ENCODE measurements around the gene DDC.

The DDC gene

GRCh38 chr7:50431316-50431715 lies 133.9 kb downstream of the DDC start:
- Histone ChIP-seq H3K27me3 (ENCODE audit: low read depth, low read length) (no peaks in the 10 kb centered on the region), H3K4me3 (ENCODE audit: low read length) (no peak overlapping the region), H2AFZ (ENCODE audit: low read depth, low read length) (no peak overlapping the region)

GRCh38 chr7:50428911-50429310 lies 136.3 kb downstream of the DDC start:
- H3K4me2 ChIP-seq (ENCODE audit: low read length) = no peak overlapping the region
- no peaks in the 10 kb centered on the region for H4K20me1 ChIP-seq (ENCODE audit: insufficient read depth, low read length)
- no peaks in the 10 kb centered on the region for H3K79me2 ChIP-seq (ENCODE audit: low read length)
- TF ChIP-seq CTCF (IDR thresholded peaks at IDR 0.05; ENCODE audit: low read depth, low read length) = no peak
- no peak for TF ChIP-seq EZH2phosphoT487 (IDR thresholded peaks at IDR 0.05; ENCODE audit: low read depth)
- no peaks in the 10 kb centered on the region for H3K27me3 ChIP-seq (ENCODE audit: low read depth, low read length)
- H3K9ac ChIP-seq (ENCODE audit: low read length) = no peak overlapping the region
- no peaks in the 10 kb centered on the region for H3K9me3 ChIP-seq (ENCODE audit: insufficient read depth, low read length)
- H3K36me3 ChIP-seq (replicated peaks; ENCODE audit: low read depth, low read length) = no peaks in the 10 kb centered on the region
- peaks cover 1% of the 10 kb centered on the region; the same call in 1 of the 2 replicates for H3K4me1 ChIP-seq (ENCODE audit: low read length)
- H2AFZ ChIP-seq (ENCODE audit: low read depth, low read length) = no peak overlapping the region
- no peak overlapping the region for H3K27ac ChIP-seq (ENCODE audit: low read length)
- H3K4me3 ChIP-seq (ENCODE audit: low read length) = no peak overlapping the region

More at GRCh38 chr7:50431316-50431715, 133.9 kb downstream of the DDC start:
- no peak overlapping the region for H3K27ac ChIP-seq (ENCODE audit: low read length)
- no peaks in the 10 kb centered on the region for H3K4me1 ChIP-seq (ENCODE audit: low read length)
- TF ChIP-seq EZH2phosphoT487 (IDR thresholded peaks at IDR 0.05; ENCODE audit: low read depth) (no peak), CTCF (IDR thresholded peaks at IDR 0.05; ENCODE audit: low read depth, low read length) (no peak)
- no peak overlapping the region for H3K4me2 ChIP-seq (ENCODE audit: low read length)
- no peaks in the 10 kb centered on the region for H3K9me3 ChIP-seq (ENCODE audit: insufficient read depth, low read length)
- no peak overlapping the region for H3K9ac ChIP-seq (ENCODE audit: low read length)
- H4K20me1 ChIP-seq (ENCODE audit: insufficient read depth, low read length) = no peaks in the 10 kb centered on the region
- no peaks in the 10 kb centered on the region for H3K79me2 ChIP-seq (ENCODE audit: low read length)
- no peaks in the 10 kb centered on the region for H3K36me3 ChIP-seq (replicated peaks; ENCODE audit: low read depth, low read length)

DNA sequence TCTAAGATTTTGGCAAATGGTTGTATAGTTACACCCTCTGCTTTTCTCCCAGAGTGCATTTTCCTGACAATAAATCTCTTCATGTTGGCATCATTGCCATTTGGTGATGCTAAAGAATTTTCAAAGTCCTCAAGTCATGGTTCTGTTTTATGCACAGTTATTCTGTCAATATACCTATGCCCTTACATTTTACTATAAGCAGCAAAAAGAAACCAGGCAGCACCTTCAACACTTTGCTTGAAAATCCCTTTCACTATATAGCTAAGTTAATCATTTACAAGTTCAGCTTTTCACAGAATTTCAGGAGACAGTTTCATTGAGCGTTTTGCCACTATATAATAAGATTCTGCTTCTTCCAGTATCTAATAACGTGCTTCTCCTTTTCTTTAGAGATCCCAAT lies 137.7 kb downstream of the DDC start:
- Histone ChIP-seq H3K79me2 (ENCODE audit: low read length) (no peaks in the 10 kb centered on the region), H3K9ac (ENCODE audit: low read length) (no peak overlapping the region), H3K27ac (ENCODE audit: low read length) (no peak overlapping the region), H3K36me3 (replicated peaks; ENCODE audit: low read depth, low read length) (no peaks in the 10 kb centered on the region), H3K4me2 (ENCODE audit: low read length) (no peak overlapping the region), H3K4me3 (ENCODE audit: low read length) (no peak overlapping the region), H2AFZ (ENCODE audit: low read depth, low read length) (no peak overlapping the region), H4K20me1 (ENCODE audit: insufficient read depth, low read length) (no peaks in the 10 kb centered on the region), H3K4me1 (ENCODE audit: low read length) (peaks cover 5% of the 10 kb centered on the region; the same call in 1 of the 2 replicates), H3K9me3 (ENCODE audit: insufficient read depth, low read length) (no peaks in the 10 kb centered on the region), H3K27me3 (ENCODE audit: low read depth, low read length) (no peaks in the 10 kb centered on the region)
- TF ChIP-seq CTCF (IDR thresholded peaks at IDR 0.05; ENCODE audit: low read depth, low read length) (no peak), EZH2phosphoT487 (IDR thresholded peaks at IDR 0.05; ENCODE audit: low read depth) (no peak)

- Histone ChIP-seq H3K9me3 (ENCODE audit: insufficient read depth, low read length) (no peaks in the 10 kb centered on the region), H3K36me3 (replicated peaks; ENCODE audit: low read depth, low read length) (no peaks in the 10 kb centered on the region), H3K27me3 (ENCODE audit: low read depth, low read length) (no peaks in the 10 kb centered on the region), H2AFZ (ENCODE audit: low read depth, low read length) (no peak overlapping the region), H3K4me2 (ENCODE audit: low read length) (no peak overlapping the region), H4K20me1 (ENCODE audit: insufficient read depth, low read length) (no peaks in the 10 kb centered on the region), H3K4me1 (ENCODE audit: low read length) (peaks cover 5% of the 10 kb centered on the region; the same call in 1 of the 2 replicates), H3K4me3 (ENCODE audit: low read length) (no peak overlapping the region), H3K27ac (ENCODE audit: low read length) (no peak overlapping the region), H3K79me2 (ENCODE audit: low read length) (no peaks in the 10 kb centered on the region), H3K9ac (ENCODE audit: low read length) (no peak overlapping the region)
- TF ChIP-seq CTCF (IDR thresholded peaks at IDR 0.05; ENCODE audit: low read depth, low read length) (no peak), EZH2phosphoT487 (IDR thresholded peaks at IDR 0.05; ENCODE audit: low read depth) (no peak)
Measured at GRCh38 chr7:50426280-50427045, 138.7 kb downstream of the DDC start.
